ENCODE data around the gene LOX.

GRCh38 chr5:122019919-122020590 lies 58.0 kb downstream of the LOX start:
- TF ChIP-seq CTCF (optimal IDR thresholded peaks at IDR 0.05 in 1 of 3, IDR thresholded peaks at IDR 0.05 in 1 of 3, conservative IDR thresholded peaks at IDR 0.05 in 1 of 3; ENCODE audit: extremely low read depth in 1 of 3, insufficient read depth in 2 of 3, low read length in 3 of 3) = no peak
- no peak for TF ChIP-seq EZH2 (IDR thresholded peaks at IDR 0.05; ENCODE audit: low read length)

Data from keratinocyte (primary cell).